Tibial nerve (tissue), 3 donors: ENCODE data around the gene AVEN.

Source experiments
- CTCF ChIP-seq, 5 experiments: fragments of 200-600 bp in 3 of 5; fragments of 450-650 bp in 2 of 5; sonication (generic) in 3 of 5; IDR thresholded peaks; one replicate each; pipeline ENCODE4 v1.5.1; 2016 to 2019; ENCODE audit warnings: antibody characterized with exemption in 5 of 5, mild to moderate bottlenecking in 3 of 5, moderate library complexity in 2 of 5
- POLR2A ChIP-seq, 2 donors: fragments of 450-650 bp; IDR thresholded peaks; one replicate each; pipeline ENCODE4 v1.6.1; 2017; ENCODE audit warnings: antibody characterized with exemption in 2 of 2, mild to moderate bottlenecking in 2 of 2, moderate library complexity in 2 of 2

GRCh38 chr15:33926260-33926659 is 112.7 kb downstream of the AVEN start:
- no peak for TF ChIP-seq CTCF (IDR thresholded peaks at IDR 0.05)
- TF ChIP-seq POLR2A (IDR thresholded peaks at IDR 0.05), result no peak
